NOMO-1 treated with dmso at 0.1 percent for 144 hours (cell line): ENCODE data around the gene PKLR.
A peak's percentile ranks its signal among the peaks of the same experiment; 100 is the strongest.
"Not testable (repeated sequence)": the region's sequence is repeated elsewhere in the genome, so short reads cannot be mapped to it uniquely, and the experiment has no call there.

Experiments used
- DNase-seq: peaks from one replicate; lab custom pipeline; 2025; ENCODE audit not compliant: unreplicated experiment; lab: John Stamatoyannopoulos, UW

PKLR gene

GRCh38 chr1:155318082-155318481 is 16.8 kb upstream of the PKLR start:
- DNase-seq, result no peak

GRCh38 chr1:155316922-155317321 is 15.7 kb upstream of the PKLR start:
- DNase-seq, result no peak

GRCh38 chr1:155313261-155313660 is 12.0 kb upstream of the PKLR start:
- no peak for DNase-seq

GRCh38 chr1:155309423-155310021 is 8.3 kb upstream of the PKLR start:
- DNase-seq, result no peak

GRCh38 chr1:155308493-155309422 is 7.5 kb upstream of the PKLR start, which contains the start of gene FDPS:
TSS of gene FDPS (plus strand) at chr1:155308866. CDS start at chr1:155309790, 924 bp downstream.
- DNase-seq, result peak; percentile 99

GRCh38 chr1:155307247-155307740 is 6.1 kb upstream of the PKLR start:
- no peak for DNase-seq

GRCh38 chr1:155305881-155306391 is 4.7 kb upstream of the PKLR start:
- DNase-seq, result no peak

- no peak for DNase-seq
Measured at GRCh38 chr1:155304558-155305063, 3.4 kb upstream of the PKLR start.

- no peak for DNase-seq
Measured at GRCh38 chr1:155300553-155301329, 497 bp downstream of the PKLR start.

- no peak for DNase-seq
Measured at GRCh38 chr1:155300024-155300423, 1.2 kb downstream of the PKLR start.

GRCh38 chr1:155297384-155297783 is 3.9 kb downstream of the PKLR start:
- no peak for DNase-seq

GRCh38 chr1:155296661-155297060 is 4.6 kb downstream of the PKLR start:
- DNase-seq, result no peak

- no peak for DNase-seq
Measured at GRCh38 chr1:155295942-155296267, 5.3 kb downstream of the PKLR start.

- no peak for DNase-seq
Measured at GRCh38 chr1:155295183-155295941, 5.9 kb downstream of the PKLR start.

- DNase-seq, result no peak
Measured at GRCh38 chr1:155294520-155295182, 6.6 kb downstream of the PKLR start.

GRCh38 chr1:155293086-155293749 is 8.0 kb downstream of the PKLR start:
- no peak for DNase-seq

GRCh38 chr1:155291006-155291405 is 10.2 kb downstream of the PKLR start:
- not testable (repeated sequence) for DNase-seq

GRCh38 chr1:155287987-155288543 is 13.2 kb downstream of the PKLR start:
- no peak for DNase-seq

GRCh38 chr1:155286544-155286943 is 14.7 kb downstream of the PKLR start:
- DNase-seq, result no peak
